Loucy (cell line): ENCODE measurements around the gene FAM200C.

Source experiments
- CTCF ChIP-seq: fragments of 200-600 bp; sonication (generic); conservative IDR thresholded peaks from 2 replicates; pipeline ENCODE4 v1.5.1; 2014; ENCODE audit warnings: mild to moderate bottlenecking, antibody characterized with exemption, low read length
- EZH2phosphoT487 ChIP-seq: fragments of 200-600 bp; IDR thresholded peaks from 2 replicates; pipeline ENCODE4 v1.6.1; 2018; ENCODE audit warnings: antibody characterized with exemption, mild to moderate bottlenecking, moderate library complexity, borderline replicate concordance

GRCh38 chr5:160376416-160376815 lies 23.4 kb downstream of the FAM200C start:
- no peak for TF ChIP-seq EZH2phosphoT487
- no peak for TF ChIP-seq CTCF
